OCI-LY1 (cell line): ENCODE measurements around the gene SYPL1.
A peak's percentile ranks its signal among the peaks of the same experiment; 100 is the strongest.

Source experiments
- H2AFZ ChIP-seq: fragments of 200-600 bp; sonication (generic), shearing (Covaris generic); 2 replicates; pipeline ENCODE4 v1.6.0; 2014; ENCODE audit warnings: antibody characterized with exemption, mild to moderate bottlenecking, low read length
- H3F3A ChIP-seq: fragments of 200-600 bp; sonication (generic), shearing (Covaris generic); 2 replicates; pipeline ENCODE4 v1.6.0; 2014; ENCODE audit warnings: mild to moderate bottlenecking, antibody characterized with exemption, low read length, moderate library complexity; ENCODE audit not compliant: insufficient read depth
- H3K27ac ChIP-seq: fragments of 200-600 bp; sonication (generic); 2 replicates; pipeline ENCODE4 v1.5.1; 2014; ENCODE audit warnings: low read length, mixed run types, mild to moderate bottlenecking, low read depth; ENCODE audit not compliant: poor library complexity, severe bottlenecking
- H3K27me3 ChIP-seq: fragments of 200-600 bp; sonication (generic); 2 replicates; pipeline ENCODE4 v1.6.0; 2014; ENCODE audit warnings: antibody characterized with exemption, mild to moderate bottlenecking, low read length, moderate library complexity; ENCODE audit not compliant: insufficient read depth
- H3K36me3 ChIP-seq: fragments of 200-600 bp; sonication (generic); 2 replicates; pipeline ENCODE4 v1.6.1; 2014; ENCODE audit warnings: mild to moderate bottlenecking, antibody characterized with exemption, low read length, moderate library complexity, mixed read lengths; ENCODE audit not compliant: insufficient read depth
- H3K4me1 ChIP-seq: fragments of 200-600 bp; sonication (generic); 2 replicates; pipeline ENCODE4 v1.5.1; 2014; ENCODE audit warnings: mild to moderate bottlenecking, low read length, moderate library complexity; ENCODE audit not compliant: insufficient read depth, severe bottlenecking
- H3K4me2 ChIP-seq: fragments of 200-600 bp; sonication (generic), shearing (Covaris generic); 2 replicates; pipeline ENCODE4 v1.6.1; 2014; ENCODE audit warnings: low read length
- H3K4me3 ChIP-seq: fragments of 200-600 bp; sonication (generic); 2 replicates; pipeline ENCODE4 v1.5.1; 2014; ENCODE audit warnings: low read length, low read depth, mild to moderate bottlenecking, mixed read lengths; ENCODE audit not compliant: poor library complexity, severe bottlenecking
- H3K79me2 ChIP-seq: fragments of 200-600 bp; shearing (Covaris generic); 2 replicates; pipeline ENCODE4 v1.6.1; 2016; ENCODE audit warnings: mixed run types, low read length, mixed read lengths; ENCODE audit not compliant: insufficient read depth
- H3K9ac ChIP-seq: fragments of 200-600 bp; sonication (generic), shearing (Covaris generic); 2 replicates; pipeline ENCODE4 v1.6.1; 2014; ENCODE audit warnings: mild to moderate bottlenecking, low read length, mixed read lengths
- H3K9me2 ChIP-seq: fragments of 200-600 bp; sonication (generic), shearing (Covaris generic); 2 replicates; pipeline ENCODE4 v1.6.1; 2014; ENCODE audit warnings: low read depth, mild to moderate bottlenecking, low read length, mixed read lengths
- H3K9me3 ChIP-seq: fragments of 200-600 bp; shearing (Covaris generic); 2 replicates; pipeline ENCODE4 v1.6.1; 2014; ENCODE audit warnings: low read length, mixed read lengths
- H4K20me1 ChIP-seq: fragments of 200-600 bp; sonication (generic), shearing (Covaris generic); 2 replicates; pipeline ENCODE4 v1.6.0; 2016; ENCODE audit warnings: mild to moderate bottlenecking, low read length; ENCODE audit not compliant: insufficient read depth
- EZH2 ChIP-seq: fragments of 200-600 bp; sonication (generic), shearing (Covaris generic); IDR thresholded peaks from 2 replicates; pipeline ENCODE4 v1.8.0; 2017; ENCODE audit warnings: borderline replicate concordance, mixed run types, mild to moderate bottlenecking, antibody characterized with exemption, low read length, moderate library complexity, mixed read lengths
- TF ChIP-seq, protein P1 (sequence below): fragments of 200-600 bp; sonication (generic), shearing (Covaris generic); IDR thresholded peaks from 2 replicates; pipeline ENCODE4 v1.5.1; 2017; ENCODE audit warnings: mild to moderate bottlenecking, antibody characterized with exemption, low read length, moderate library complexity, mixed read lengths

The SYPL1 gene

GRCh38 chr7:106125417-106125816 lies 13.3 kb upstream of the SYPL1 start:
- Histone ChIP-seq H3K4me3 (no peak overlapping the region), H3K27ac (no peak overlapping the region), H3K36me3 (no peaks in the 10 kb centered on the region), H3K9me2 (no peaks in the 10 kb centered on the region), H3K9me3 (no peaks in the 10 kb centered on the region), H3F3A (no peaks in the 10 kb centered on the region), H3K4me1 (peaks cover 17% of the 10 kb centered on the region), H4K20me1 (no peaks in the 10 kb centered on the region), H2AFZ (no peak overlapping the region), H3K9ac (no peak overlapping the region), H3K4me2 (no peak overlapping the region), H3K79me2 (no peaks in the 10 kb centered on the region), H3K27me3 (no peaks in the 10 kb centered on the region)
- TF ChIP-seq, protein P1, sequence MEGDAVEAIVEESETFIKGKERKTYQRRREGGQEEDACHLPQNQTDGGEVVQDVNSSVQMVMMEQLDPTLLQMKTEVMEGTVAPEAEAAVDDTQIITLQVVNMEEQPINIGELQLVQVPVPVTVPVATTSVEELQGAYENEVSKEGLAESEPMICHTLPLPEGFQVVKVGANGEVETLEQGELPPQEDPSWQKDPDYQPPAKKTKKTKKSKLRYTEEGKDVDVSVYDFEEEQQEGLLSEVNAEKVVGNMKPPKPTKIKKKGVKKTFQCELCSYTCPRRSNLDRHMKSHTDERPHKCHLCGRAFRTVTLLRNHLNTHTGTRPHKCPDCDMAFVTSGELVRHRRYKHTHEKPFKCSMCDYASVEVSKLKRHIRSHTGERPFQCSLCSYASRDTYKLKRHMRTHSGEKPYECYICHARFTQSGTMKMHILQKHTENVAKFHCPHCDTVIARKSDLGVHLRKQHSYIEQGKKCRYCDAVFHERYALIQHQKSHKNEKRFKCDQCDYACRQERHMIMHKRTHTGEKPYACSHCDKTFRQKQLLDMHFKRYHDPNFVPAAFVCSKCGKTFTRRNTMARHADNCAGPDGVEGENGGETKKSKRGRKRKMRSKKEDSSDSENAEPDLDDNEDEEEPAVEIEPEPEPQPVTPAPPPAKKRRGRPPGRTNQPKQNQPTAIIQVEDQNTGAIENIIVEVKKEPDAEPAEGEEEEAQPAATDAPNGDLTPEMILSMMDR, result no peak
- TF ChIP-seq EZH2, result no peak

DNA sequence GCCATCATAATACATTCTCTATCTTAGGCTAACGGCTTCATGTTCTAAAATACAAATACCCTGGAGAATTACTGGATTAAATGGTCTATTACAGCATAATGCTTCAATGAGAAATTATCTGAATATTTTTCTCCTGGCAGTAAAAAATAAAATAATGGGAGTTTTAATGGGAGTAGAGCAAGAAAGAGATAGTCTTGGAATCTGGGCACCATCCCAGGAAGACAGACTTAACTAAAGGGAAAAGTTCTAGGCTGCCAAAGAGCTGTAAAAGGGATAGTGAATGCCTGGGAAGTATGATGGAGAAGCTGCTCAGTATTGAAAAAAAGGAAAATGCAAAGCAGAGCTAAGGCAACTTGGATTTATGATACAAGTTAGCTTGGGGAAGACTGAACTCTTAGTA lies 12.1 kb upstream of the SYPL1 start:
- H3K4me1 ChIP-seq, result peaks cover 20% of the 10 kb centered on the region

GRCh38 chr7:106122713-106123112 lies 10.6 kb upstream of the SYPL1 start:
- Histone ChIP-seq H3K4me3 (no peak overlapping the region), H3K4me2 (no peak overlapping the region), H3F3A (no peaks in the 10 kb centered on the region), H3K9me3 (no peaks in the 10 kb centered on the region), H3K79me2 (no peaks in the 10 kb centered on the region), H3K9me2 (no peaks in the 10 kb centered on the region), H3K36me3 (no peaks in the 10 kb centered on the region), H2AFZ (0 out of 2 replicates have a peak overlapping the region, but pooled peaks have one; percentile 38), H3K27ac (no peak overlapping the region), H3K4me1 (peaks cover 27% of the 10 kb centered on the region), H3K9ac (no peak overlapping the region), H3K27me3 (no peaks in the 10 kb centered on the region), H4K20me1 (no peaks in the 10 kb centered on the region)
- TF ChIP-seq, protein P1, result no peak

More for the DNA sequence above, 12.1 kb upstream of the SYPL1 start:
- no peaks in the 10 kb centered on the region for H4K20me1 ChIP-seq
- no peak overlapping the region for H2AFZ ChIP-seq
- TF ChIP-seq, protein P1, result no peak
- no peaks in the 10 kb centered on the region for H3K9me2 ChIP-seq
- H3K36me3 ChIP-seq, result no peaks in the 10 kb centered on the region
- H3K27me3 ChIP-seq, result no peaks in the 10 kb centered on the region
- no peak overlapping the region for H3K4me2 ChIP-seq
- no peaks in the 10 kb centered on the region for H3K79me2 ChIP-seq
- H3K27ac ChIP-seq, result no peak overlapping the region
- no peaks in the 10 kb centered on the region for H3F3A ChIP-seq
- no peaks in the 10 kb centered on the region for H3K9me3 ChIP-seq
- no peak overlapping the region for H3K4me3 ChIP-seq
- no peak overlapping the region for H3K9ac ChIP-seq
